GM12891 (cell line): ENCODE data around the gene POLG.

Experiments used
- DNase-seq: peaks from one replicate; pipeline ENCODE4 v3.0.0; 2011; ENCODE audit warnings: low spot score; ENCODE audit not compliant: insufficient read length
- FAIRE-seq: peaks from 2 replicates; lab custom pipeline; 2011; peaks lifted over from hg19 to GRCh38; lab: Jason Lieb, UNC
- PAX5 ChIP-seq: IDR thresholded peaks from 2 replicates; pipeline ENCODE4 v1.6.1; 2011; ENCODE audit warnings: low read length, moderate library complexity, mild to moderate bottlenecking; ENCODE audit not compliant: insufficient read depth, severe bottlenecking
- POLR2A ChIP-seq: IDR thresholded peaks from 2 replicates; pipeline ENCODE4 v1.6.1; 2011; ENCODE audit warnings: low read depth, low read length, control low read depth
- POLR2AphosphoS5 ChIP-seq: IDR thresholded peaks from 2 replicates; pipeline ENCODE4 v1.6.1; 2011; ENCODE audit warnings: low read depth, low read length, control low read depth
- POU2F2 ChIP-seq: IDR thresholded peaks from 2 replicates; pipeline ENCODE4 v1.6.1; 2011; ENCODE audit warnings: low read depth, mild to moderate bottlenecking, control low read depth, low read length, moderate library complexity
- SPI1 ChIP-seq: IDR thresholded peaks from 2 replicates; pipeline ENCODE4 v1.6.1; 2011; ENCODE audit warnings: low read depth, low read length, control low read depth
- TAF1 ChIP-seq: IDR thresholded peaks from 2 replicates; pipeline ENCODE4 v1.6.1; 2011; ENCODE audit warnings: low read depth, low read length, control low read depth

Gene POLG

GRCh38 chr15:89308236-89308635 lies 26.4 kb downstream of the POLG start:
- no peak for DNase-seq
- FAIRE-seq = no peak
- TF ChIP-seq POLR2AphosphoS5 (no peak), SPI1 (no peak), POU2F2 (no peak), POLR2A (no peak), PAX5 (no peak), TAF1 (no peak)

- TF ChIP-seq POLR2A = no peak
- no peak for TF ChIP-seq TAF1
- no peak for TF ChIP-seq POLR2AphosphoS5
- TF ChIP-seq PAX5 = no peak
- TF ChIP-seq SPI1 = no peak
- TF ChIP-seq POU2F2 = no peak
- DNase-seq (no peak), FAIRE-seq (no peak)
Measured at GRCh38 chr15:89307791-89308190, 26.8 kb downstream of the POLG start.

GRCh38 chr15:89307046-89307587 lies 27.5 kb downstream of the POLG start:
- DNase-seq (no peak), FAIRE-seq (no peak)
- TF ChIP-seq POLR2AphosphoS5 (no peak), PAX5 (no peak), SPI1 (no peak), POLR2A (no peak), POU2F2 (no peak), TAF1 (no peak)

GRCh38 chr15:89305395-89305794 lies 29.2 kb downstream of the POLG start:
- no peak for FAIRE-seq
- TF ChIP-seq SPI1 (no peak), POU2F2 (no peak), POLR2A (no peak), POLR2AphosphoS5 (no peak), PAX5 (no peak), TAF1 (no peak)
- DNase-seq = no peak

GRCh38 chr15:89303986-89304385 lies 30.6 kb downstream of the POLG start:
- DNase-seq (no peak), FAIRE-seq (no peak)
- TF ChIP-seq PAX5 (no peak), TAF1 (no peak), POLR2AphosphoS5 (no peak), POLR2A (no peak), SPI1 (no peak), POU2F2 (no peak)

GRCh38 chr15:89301304-89302089 lies 33.1 kb downstream of the POLG start:
- FAIRE-seq = no peak
- TF ChIP-seq TAF1 = no peak
- no peak for TF ChIP-seq SPI1
- TF ChIP-seq POLR2AphosphoS5 = no peak
- no peak for TF ChIP-seq POLR2A
- no peak for TF ChIP-seq POU2F2
- TF ChIP-seq PAX5 = no peak
- DNase-seq = no peak

- no peak for DNase-seq
Measured at GRCh38 chr15:89299896-89300295, 34.7 kb downstream of the POLG start.

GRCh38 chr15:89293012-89293411 lies 41.6 kb downstream of the POLG start:
- FAIRE-seq (no peak), DNase-seq (no peak)
- TF ChIP-seq POLR2A (no peak), POU2F2 (no peak), TAF1 (no peak), POLR2AphosphoS5 (no peak)

More at GRCh38 chr15:89299896-89300295, 34.7 kb downstream of the POLG start:
- FAIRE-seq = no peak
- no peak for TF ChIP-seq POLR2AphosphoS5
- TF ChIP-seq POU2F2 = no peak
- no peak for TF ChIP-seq SPI1
- no peak for TF ChIP-seq TAF1
- TF ChIP-seq POLR2A = no peak
- no peak for TF ChIP-seq PAX5

- FAIRE-seq (no peak), DNase-seq (no peak)
- no peak for TF ChIP-seq POU2F2
- no peak for TF ChIP-seq POLR2A
Measured at GRCh38 chr15:89291934-89292438, 42.6 kb downstream of the POLG start.

- DNase-seq = no peak
- FAIRE-seq = no peak
- no peak for TF ChIP-seq POLR2A
- TF ChIP-seq PAX5 = no peak
- TF ChIP-seq POU2F2 = no peak
- TF ChIP-seq POLR2AphosphoS5 = no peak
- TF ChIP-seq SPI1 = no peak
- no peak for TF ChIP-seq TAF1
Measured at GRCh38 chr15:89283201-89283600, 51.4 kb downstream of the POLG start.

GRCh38 chr15:89282631-89283030 lies 52.0 kb downstream of the POLG start:
- DNase-seq = no peak
- no peak for FAIRE-seq
- no peak for TF ChIP-seq POU2F2
- TF ChIP-seq TAF1 = no peak
- TF ChIP-seq PAX5 = no peak
- no peak for TF ChIP-seq SPI1
- no peak for TF ChIP-seq POLR2A
